Activated naive CD4-positive, alpha-beta T cell treated with anti-CD3 and anti-CD28 coated beads, Interleukin-2, amount 50 U/mL, for 24 hours (primary cell): ENCODE results near the gene NTN1.

Source experiments
- H3K27ac Mint-ChIP-seq: one replicate; pipeline ENCODE4 v1.8.0; 2021; ENCODE audit warnings: mild to moderate bottlenecking, mixed read lengths
- H3K27me3 Mint-ChIP-seq: one replicate; pipeline ENCODE4 v1.8.0; 2021; ENCODE audit warnings: mixed read lengths
- H3K36me3 Mint-ChIP-seq: one replicate; pipeline ENCODE4 v1.8.0; 2021; ENCODE audit warnings: mixed read lengths
- H3K4me1 Mint-ChIP-seq: one replicate; pipeline ENCODE4 v1.8.0; 2021; ENCODE audit warnings: mixed read lengths
- H3K4me3 Mint-ChIP-seq: one replicate; pipeline ENCODE4 v1.8.0; 2021; ENCODE audit warnings: mild to moderate bottlenecking, mixed read lengths
- H3K9me3 Mint-ChIP-seq: one replicate; pipeline ENCODE4 v1.8.0; 2021; ENCODE audit warnings: mixed read lengths

Gene NTN1

GRCh38 chr17:9266031-9266680, 244.8 kb downstream of the NTN1 start:
- no peaks in the 10 kb centered on the region for H3K4me1 Mint-ChIP-seq
- H3K9me3 Mint-ChIP-seq = no peaks in the 10 kb centered on the region
- H3K4me3 Mint-ChIP-seq = no peak overlapping the region
- H3K27ac Mint-ChIP-seq = no peak overlapping the region
- no peaks in the 10 kb centered on the region for H3K27me3 Mint-ChIP-seq
- peaks cover 18% of the 10 kb centered on the region for H3K36me3 Mint-ChIP-seq

GRCh38 chr17:9266697-9267117, 245.4 kb downstream of the NTN1 start:
- Mint-ChIP-seq H3K27me3 (no peaks in the 10 kb centered on the region), H3K4me1 (no peaks in the 10 kb centered on the region), H3K27ac (no peak overlapping the region), H3K4me3 (no peak overlapping the region), H3K9me3 (no peaks in the 10 kb centered on the region), H3K36me3 (peaks cover 18% of the 10 kb centered on the region)

GRCh38 chr17:9268546-9268945, 247.2 kb downstream of the NTN1 start:
- Mint-ChIP-seq H3K36me3 (peaks cover 15% of the 10 kb centered on the region), H3K9me3 (no peaks in the 10 kb centered on the region), H3K27me3 (no peaks in the 10 kb centered on the region), H3K4me3 (no peak overlapping the region), H3K27ac (no peak overlapping the region), H3K4me1 (peaks cover 8% of the 10 kb centered on the region)

- Mint-ChIP-seq H3K9me3 (no peaks in the 10 kb centered on the region), H3K27me3 (no peaks in the 10 kb centered on the region), H3K4me3 (no peak overlapping the region), H3K4me1 (peaks cover 16% of the 10 kb centered on the region), H3K27ac (no peak overlapping the region), H3K36me3 (peaks cover 7% of the 10 kb centered on the region)
These were observed 248.2 kb downstream of the NTN1 start for GRCh38 chr17:9269350-9270035.

- Mint-ChIP-seq H3K4me3 (no peak overlapping the region), H3K27ac (no peak overlapping the region), H3K4me1 (peaks cover 22% of the 10 kb centered on the region), H3K36me3 (peaks cover 7% of the 10 kb centered on the region), H3K27me3 (no peaks in the 10 kb centered on the region), H3K9me3 (no peaks in the 10 kb centered on the region)
These were observed 249.6 kb downstream of the NTN1 start for GRCh38 chr17:9270921-9271320.

GRCh38 chr17:9271989-9272388, 250.7 kb downstream of the NTN1 start:
- H3K36me3 Mint-ChIP-seq = peaks cover 8% of the 10 kb centered on the region
- no peaks in the 10 kb centered on the region for H3K9me3 Mint-ChIP-seq
- H3K4me3 Mint-ChIP-seq = no peak overlapping the region
- no peaks in the 10 kb centered on the region for H3K27me3 Mint-ChIP-seq
- H3K27ac Mint-ChIP-seq = no peak overlapping the region
- peaks cover 22% of the 10 kb centered on the region for H3K4me1 Mint-ChIP-seq

- Mint-ChIP-seq H3K27ac (peak overlapping the region; percentile 69), H3K9me3 (no peaks in the 10 kb centered on the region), H3K36me3 (peaks cover 11% of the 10 kb centered on the region), H3K4me1 (peaks cover 22% of the 10 kb centered on the region), H3K27me3 (no peaks in the 10 kb centered on the region), H3K4me3 (peak overlapping the region; percentile 34)
These were observed 251.3 kb downstream of the NTN1 start for GRCh38 chr17:9272501-9273200.

- Mint-ChIP-seq H3K27ac (peak overlapping the region; percentile 69), H3K9me3 (no peaks in the 10 kb centered on the region), H3K4me3 (peak overlapping the region; percentile 66), H3K4me1 (peaks cover 22% of the 10 kb centered on the region), H3K36me3 (peaks cover 10% of the 10 kb centered on the region), H3K27me3 (no peaks in the 10 kb centered on the region)
These were observed 252.4 kb downstream of the NTN1 start for GRCh38 chr17:9273428-9274391.

GRCh38 chr17:9274973-9275372, 253.7 kb downstream of the NTN1 start:
- Mint-ChIP-seq H3K36me3 (peaks cover 10% of the 10 kb centered on the region), H3K27ac (peak overlapping the region; percentile 86), H3K27me3 (no peaks in the 10 kb centered on the region), H3K9me3 (no peaks in the 10 kb centered on the region), H3K4me1 (peaks cover 22% of the 10 kb centered on the region), H3K4me3 (peak overlapping the region; percentile 38)

GRCh38 chr17:9279893-9280292, 258.6 kb downstream of the NTN1 start:
- H3K36me3 Mint-ChIP-seq = peaks cover 12% of the 10 kb centered on the region
- H3K4me1 Mint-ChIP-seq = peaks cover 6% of the 10 kb centered on the region
- no peak overlapping the region for H3K4me3 Mint-ChIP-seq
- H3K9me3 Mint-ChIP-seq = no peaks in the 10 kb centered on the region
- H3K27ac Mint-ChIP-seq = no peak overlapping the region
- no peaks in the 10 kb centered on the region for H3K27me3 Mint-ChIP-seq

- Mint-ChIP-seq H3K4me1 (peaks cover 15% of the 10 kb centered on the region), H3K36me3 (peaks cover 3% of the 10 kb centered on the region), H3K4me3 (no peak overlapping the region), H3K27ac (no peak overlapping the region), H3K27me3 (no peaks in the 10 kb centered on the region), H3K9me3 (no peaks in the 10 kb centered on the region)
These were observed 262.6 kb downstream of the NTN1 start for GRCh38 chr17:9283909-9284308.

- peaks cover 25% of the 10 kb centered on the region for H3K4me1 Mint-ChIP-seq
These were observed 263.6 kb downstream of the NTN1 start for GRCh38 chr17:9284884-9285283.

GRCh38 chr17:9285602-9286427, 264.5 kb downstream of the NTN1 start:
- Mint-ChIP-seq H3K27ac (no peak overlapping the region), H3K4me1 (peaks cover 34% of the 10 kb centered on the region), H3K27me3 (no peaks in the 10 kb centered on the region), H3K4me3 (no peak overlapping the region), H3K9me3 (no peaks in the 10 kb centered on the region), H3K36me3 (peaks cover 4% of the 10 kb centered on the region)

More at GRCh38 chr17:9284884-9285283, 263.6 kb downstream of the NTN1 start:
- H3K4me3 Mint-ChIP-seq = no peak overlapping the region
- H3K27ac Mint-ChIP-seq = no peak overlapping the region
- peaks cover 4% of the 10 kb centered on the region for H3K36me3 Mint-ChIP-seq
- no peaks in the 10 kb centered on the region for H3K27me3 Mint-ChIP-seq
- no peaks in the 10 kb centered on the region for H3K9me3 Mint-ChIP-seq

- H3K4me1 Mint-ChIP-seq = peaks cover 40% of the 10 kb centered on the region
- H3K27ac Mint-ChIP-seq = no peak overlapping the region
- H3K4me3 Mint-ChIP-seq = no peak overlapping the region
- no peaks in the 10 kb centered on the region for H3K9me3 Mint-ChIP-seq
- peaks cover 3% of the 10 kb centered on the region for H3K36me3 Mint-ChIP-seq
- no peaks in the 10 kb centered on the region for H3K27me3 Mint-ChIP-seq
These were observed 265.1 kb downstream of the NTN1 start for GRCh38 chr17:9286434-9286833.
